Neural cell (in vitro differentiated cells): ENCODE results near the gene NIFK. TPM values are rescaled to one million over a fixed set of nuclear protein-coding genes. Genes with fewer than 3 reads are reported as not detected.

Experiments used
- H2AFZ ChIP-seq: fragments of 200-600, 300-800 bp; sonication (generic), shearing (Covaris generic); 2 replicates; pipeline ENCODE4 v1.6.0; 2014; ENCODE audit warnings: low read depth, mild to moderate bottlenecking, antibody characterized with exemption, low read length, moderate library complexity
- H3F3A ChIP-seq: fragments of 200-600 bp; shearing (Covaris generic); 2 replicates; pipeline ENCODE4 v1.6.1; 2016; ENCODE audit warnings: mild to moderate bottlenecking, moderate library complexity, mixed read lengths, antibody characterized with exemption, low read length; ENCODE audit not compliant: insufficient read depth, poor library complexity, severe bottlenecking
- H3K27ac ChIP-seq: fragments of 200-600, 300-800 bp; sonication (generic), shearing (Covaris generic); 2 replicates; pipeline ENCODE4 v1.5.1; 2014; ENCODE audit warnings: mild to moderate bottlenecking, low read length, moderate library complexity
- H3K27me3 ChIP-seq: fragments of 300-800, 200-600 bp; sonication (generic), shearing (Covaris generic); 2 replicates; pipeline ENCODE4 v1.6.0; 2014; ENCODE audit warnings: mild to moderate bottlenecking, low read depth, low read length, moderate library complexity; ENCODE audit not compliant: insufficient read depth
- H3K36me3 ChIP-seq: fragments of 300-800, 200-600 bp; sonication (generic), shearing (Covaris generic); 2 replicates; pipeline ENCODE4 v1.5.1; 2014; ENCODE audit warnings: mild to moderate bottlenecking, antibody characterized with exemption, low read length, moderate library complexity; ENCODE audit not compliant: insufficient read depth
- H3K4me2 ChIP-seq: fragments of 300-800, 200-600 bp; sonication (generic), shearing (Covaris generic); 2 replicates; pipeline ENCODE4 v1.6.0; 2014; ENCODE audit warnings: mild to moderate bottlenecking, low read length
- H3K4me3 ChIP-seq: fragments of 300-800, 200-600 bp; sonication (generic), shearing (Covaris generic); 2 replicates; pipeline ENCODE4 v1.5.1; 2014; ENCODE audit warnings: mild to moderate bottlenecking, low read length, moderate library complexity
- H3K79me2 ChIP-seq: fragments of 200-600 bp; shearing (Covaris generic); replicated peaks from 2 replicates; pipeline ENCODE4 v1.6.0; 2014; ENCODE audit warnings: mild to moderate bottlenecking, low read length, moderate library complexity; ENCODE audit not compliant: insufficient read depth
- H3K9ac ChIP-seq: fragments of 300-800, 200-600 bp; sonication (generic), shearing (Covaris generic); 2 replicates; pipeline ENCODE4 v1.6.1; 2016; ENCODE audit warnings: mild to moderate bottlenecking, low read length, mixed read lengths
- H3K9me2 ChIP-seq: fragments of 200-600 bp; shearing (Covaris generic); 2 replicates; pipeline ENCODE4 v1.6.1; 2016; ENCODE audit warnings: mild to moderate bottlenecking, low read length, mixed read lengths; ENCODE audit not compliant: insufficient read depth
- H3K9me3 ChIP-seq: fragments of 200-600, 300-800 bp; sonication (generic), shearing (Covaris generic); 2 replicates; pipeline ENCODE4 v1.6.1; 2016; ENCODE audit warnings: mild to moderate bottlenecking, mixed run types, low read length, moderate library complexity, mixed read lengths
- H4K20me1 ChIP-seq: fragments of 200-600 bp; shearing (Covaris generic); 2 replicates; pipeline ENCODE4 v1.6.1; 2016; ENCODE audit warnings: mild to moderate bottlenecking, mixed run types; ENCODE audit not compliant: insufficient read depth
- CTCF ChIP-seq: fragments of 450-650 bp; IDR thresholded peaks from 2 replicates; pipeline ENCODE4 v1.5.1; 2014; ENCODE audit warnings: antibody characterized with exemption, mild to moderate bottlenecking, moderate library complexity; ENCODE audit not compliant: poor library complexity, severe bottlenecking
- EP300 ChIP-seq: fragments of 450-650 bp; conservative IDR thresholded peaks from 2 replicates; pipeline ENCODE4 v1.6.1; 2014; ENCODE audit warnings: antibody characterized with exemption, mild to moderate bottlenecking, moderate library complexity; ENCODE audit not compliant: poor library complexity, severe bottlenecking
- EZH2 ChIP-seq: fragments of 200-600, 300-800 bp; shearing (Covaris generic), sonication (generic); IDR thresholded peaks from 2 replicates; pipeline ENCODE4 v1.6.1; 2014; ENCODE audit warnings: antibody characterized with exemption, low read length, borderline replicate concordance, mild to moderate bottlenecking; ENCODE audit not compliant: insufficient read depth, poor library complexity, severe bottlenecking
- MXI1 ChIP-seq: fragments of 450-650 bp; conservative IDR thresholded peaks from 2 replicates; pipeline ENCODE4 v1.6.1; 2014; ENCODE audit warnings: antibody characterized with exemption, mild to moderate bottlenecking; ENCODE audit not compliant: poor library complexity, severe bottlenecking
- POLR2AphosphoS5 ChIP-seq: IDR thresholded peaks from 2 replicates; pipeline ENCODE4 v1.6.1; 2012
- RAD21 ChIP-seq: fragments of 450-650 bp; conservative IDR thresholded peaks from 2 replicates; pipeline ENCODE4 v1.6.1; 2014; ENCODE audit warnings: antibody characterized with exemption, mild to moderate bottlenecking, moderate library complexity
- REST ChIP-seq: IDR thresholded peaks from 2 replicates; pipeline ENCODE4 v1.6.1; 2012; ENCODE audit warnings: borderline replicate concordance
- SMC3 ChIP-seq: fragments of 450-650 bp; conservative IDR thresholded peaks from 2 replicates; pipeline ENCODE4 v1.6.1; 2014; ENCODE audit warnings: antibody characterized with exemption, mild to moderate bottlenecking, moderate library complexity; ENCODE audit not compliant: poor library complexity
- TAF1 ChIP-seq: IDR thresholded peaks from 2 replicates; pipeline ENCODE4 v1.6.1; 2012; ENCODE audit warnings: low read depth
- polyA plus RNA-seq: library from polyadenylated mRNA; depleted of rRNA; stranded (reverse); fragments of >200 nt; gene quantifications from 2 replicates; pipeline ENCODE4 v1.2.3, GENCODE V29; 2014

Gene NIFK
- polyA plus RNA-seq, 1 donor from 2014 or later = 60.9 TPM

- no peak overlapping the region for H3K27ac ChIP-seq
- H3K4me3 ChIP-seq = no peak overlapping the region
- no peaks in the 10 kb centered on the region for H3K36me3 ChIP-seq
- H2AFZ ChIP-seq = no peak overlapping the region
- H3F3A ChIP-seq = no peaks in the 10 kb centered on the region
- no peaks in the 10 kb centered on the region for H3K27me3 ChIP-seq
- no peaks in the 10 kb centered on the region for H3K79me2 ChIP-seq
- H4K20me1 ChIP-seq = no peaks in the 10 kb centered on the region
- TF ChIP-seq TAF1 (no peak), CTCF (no peak), EZH2 (no peak), MXI1 (no peak), REST (no peak), POLR2AphosphoS5 (no peak), SMC3 (no peak), RAD21 (no peak), EP300 (no peak)
- no peak overlapping the region for H3K9ac ChIP-seq
- no peaks in the 10 kb centered on the region for H3K9me2 ChIP-seq
- no peak overlapping the region for H3K4me2 ChIP-seq
- no peaks in the 10 kb centered on the region for H3K9me3 ChIP-seq
Observed at GRCh38 chr2:121721926-121722325, 14.7 kb downstream of the NIFK start.

- H3K79me2 ChIP-seq = no peaks in the 10 kb centered on the region
- H3K4me2 ChIP-seq = no peak overlapping the region
- TF ChIP-seq RAD21 (no peak), TAF1 (no peak), MXI1 (no peak), REST (no peak), CTCF (no peak), EP300 (no peak), EZH2 (no peak), POLR2AphosphoS5 (no peak), SMC3 (no peak)
- no peaks in the 10 kb centered on the region for H4K20me1 ChIP-seq
- no peaks in the 10 kb centered on the region for H3K9me3 ChIP-seq
- no peak overlapping the region for H3K9ac ChIP-seq
- H3K9me2 ChIP-seq = no peaks in the 10 kb centered on the region
- no peak overlapping the region for H2AFZ ChIP-seq
- H3K36me3 ChIP-seq = no peaks in the 10 kb centered on the region
- H3K27ac ChIP-seq = no peak overlapping the region
- no peaks in the 10 kb centered on the region for H3K27me3 ChIP-seq
- H3F3A ChIP-seq = no peaks in the 10 kb centered on the region
- no peak overlapping the region for H3K4me3 ChIP-seq
Observed at GRCh38 chr2:121717529-121717928, 19.1 kb downstream of the NIFK start.
